ENCODE data around the gene ZNF14. TPM values are rescaled to one million over a fixed set of nuclear protein-coding genes. Genes with fewer than 3 reads are reported as not detected.
A peak's percentile ranks its signal among the peaks of the same experiment; 100 is the strongest.
"Not testable (repeated sequence)": the region's sequence is repeated elsewhere in the genome, so short reads cannot be mapped to it uniquely, and the experiment has no call there.

Gene ZNF14
- total RNA-seq, 2 donors from 2014 or later, result 2.6 to 4.8 TPM

DNA sequence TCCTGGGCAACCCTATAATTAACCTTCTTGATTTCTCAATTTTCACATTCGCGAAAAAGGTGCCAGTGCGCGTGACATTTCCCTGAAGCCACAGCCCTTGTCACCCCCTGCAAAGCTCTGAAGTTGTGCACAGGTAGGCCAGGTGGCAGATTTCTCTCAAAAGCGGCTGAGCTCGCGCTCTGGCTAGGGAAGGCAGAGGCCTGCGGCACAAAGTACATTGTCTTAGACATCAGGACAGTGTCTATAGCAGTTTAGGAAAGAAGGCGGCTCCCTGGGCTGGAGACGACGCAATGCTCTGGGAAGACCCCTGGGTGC is 42.9 kb upstream of the ZNF14 start:
- H3K9ac ChIP-seq (ENCODE audit: low read depth in 2 of 2, low read length in 2 of 2), result peak overlapping the region; percentile 74 to 91

DNA sequence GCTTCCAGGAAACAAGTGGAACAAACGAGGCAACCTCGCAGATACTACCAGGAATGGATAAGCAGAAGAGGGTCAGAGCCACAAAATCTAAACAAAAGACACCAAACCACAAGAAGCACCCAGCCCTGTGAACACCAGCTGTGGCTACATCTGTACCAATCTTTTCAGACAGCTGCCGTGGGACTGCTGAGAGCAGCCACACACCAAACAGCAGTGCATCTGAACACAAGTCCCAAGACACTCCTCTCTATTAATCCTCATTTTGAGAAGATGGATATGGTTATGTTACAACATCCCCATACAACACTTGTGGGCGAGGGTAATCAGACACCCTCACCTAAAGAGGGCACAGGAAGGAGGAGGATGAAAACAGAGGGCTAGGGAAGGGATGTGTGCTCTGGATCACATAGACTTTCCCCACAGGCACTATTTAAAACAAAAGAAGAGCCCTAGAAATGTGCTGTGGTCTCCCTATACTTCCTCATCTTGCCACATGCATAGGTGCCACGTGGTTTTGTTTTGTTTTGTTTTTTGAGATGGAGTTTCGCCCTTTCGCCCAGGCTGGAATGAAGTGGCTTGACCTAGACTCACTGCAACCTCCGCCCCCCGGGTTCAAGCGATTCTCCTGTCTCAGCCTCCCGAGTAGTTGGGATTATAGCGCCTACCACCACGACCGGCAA is 41.6 kb upstream of the ZNF14 start:
- no peak for DNase-seq
- no peak overlapping the region for H3K27ac ChIP-seq
- TF ChIP-seq, protein P1, sequence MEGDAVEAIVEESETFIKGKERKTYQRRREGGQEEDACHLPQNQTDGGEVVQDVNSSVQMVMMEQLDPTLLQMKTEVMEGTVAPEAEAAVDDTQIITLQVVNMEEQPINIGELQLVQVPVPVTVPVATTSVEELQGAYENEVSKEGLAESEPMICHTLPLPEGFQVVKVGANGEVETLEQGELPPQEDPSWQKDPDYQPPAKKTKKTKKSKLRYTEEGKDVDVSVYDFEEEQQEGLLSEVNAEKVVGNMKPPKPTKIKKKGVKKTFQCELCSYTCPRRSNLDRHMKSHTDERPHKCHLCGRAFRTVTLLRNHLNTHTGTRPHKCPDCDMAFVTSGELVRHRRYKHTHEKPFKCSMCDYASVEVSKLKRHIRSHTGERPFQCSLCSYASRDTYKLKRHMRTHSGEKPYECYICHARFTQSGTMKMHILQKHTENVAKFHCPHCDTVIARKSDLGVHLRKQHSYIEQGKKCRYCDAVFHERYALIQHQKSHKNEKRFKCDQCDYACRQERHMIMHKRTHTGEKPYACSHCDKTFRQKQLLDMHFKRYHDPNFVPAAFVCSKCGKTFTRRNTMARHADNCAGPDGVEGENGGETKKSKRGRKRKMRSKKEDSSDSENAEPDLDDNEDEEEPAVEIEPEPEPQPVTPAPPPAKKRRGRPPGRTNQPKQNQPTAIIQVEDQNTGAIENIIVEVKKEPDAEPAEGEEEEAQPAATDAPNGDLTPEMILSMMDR (IDR thresholded peaks at IDR 0.05), result no peak

More for the DNA sequence above, 42.9 kb upstream of the ZNF14 start:
- H3K9me3 ChIP-seq, result no peaks in the 10 kb centered on the region
- DNase-seq, result no peak
- intact Hi-C loops (cut with DNase I), result loop anchor here (5.0 kb wide), 1 partner anchor 44 kb away; the partner anchor contains the start of gene ZNF14
- H3K4me3 ChIP-seq, result peak overlapping the region; percentile 51
- TF ChIP-seq, protein P1 (IDR thresholded peaks at IDR 0.05), result no peak
- H3K36me3 ChIP-seq, result no peaks in the 10 kb centered on the region
- H3K27me3 ChIP-seq, result no peaks in the 10 kb centered on the region
- H3K27ac ChIP-seq, result peak overlapping the region; percentile 56
- peaks cover 9% of the 10 kb centered on the region for H3K4me1 ChIP-seq

DNA sequence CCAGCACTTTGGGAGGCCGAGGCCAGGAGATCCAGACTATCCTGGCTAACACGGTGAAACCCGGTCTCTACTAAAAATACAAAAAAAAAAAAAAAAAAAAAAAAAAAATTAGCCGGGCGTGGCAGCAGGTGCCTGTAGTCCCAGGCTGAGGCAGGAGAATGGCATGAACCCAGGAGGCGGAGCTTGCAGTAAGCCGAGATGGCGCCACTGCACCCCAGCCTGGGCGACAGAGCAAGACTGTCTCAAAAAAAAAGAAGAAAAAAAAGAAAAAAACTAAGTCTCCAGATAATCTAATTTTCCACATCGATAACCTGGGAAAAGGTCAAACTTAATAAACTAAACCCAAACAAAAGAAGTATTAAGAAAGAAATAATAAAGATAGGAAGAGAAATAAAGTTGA is 39.1 kb upstream of the ZNF14 start:
- H3K27me3 ChIP-seq; intact Hi-C loops (cut with DNase I); DNase-seq; H3K27ac ChIP-seq; H3K4me1 ChIP-seq; H3K9ac ChIP-seq (ENCODE audit: low read depth in 2 of 2, low read length in 2 of 2); H3K4me3 ChIP-seq; H3K9me3 ChIP-seq; H3K36me3 ChIP-seq: not testable (repeated sequence)

More for the DNA sequence above, 41.6 kb upstream of the ZNF14 start:
- Histone ChIP-seq H3K4me1 (peaks cover 9% of the 10 kb centered on the region), H3K4me3 (no peak overlapping the region), H3K36me3 (no peaks in the 10 kb centered on the region), H3K9me3 (no peaks in the 10 kb centered on the region), H3K27me3 (no peaks in the 10 kb centered on the region), H3K9ac (ENCODE audit: low read depth in 2 of 2, low read length in 2 of 2) (no peak overlapping the region)
- intact Hi-C loops (cut with DNase I), result loop anchor here (5.0 kb wide), 1 partner anchor 42 kb away; the partner anchor contains the start of gene ZNF14

DNA sequence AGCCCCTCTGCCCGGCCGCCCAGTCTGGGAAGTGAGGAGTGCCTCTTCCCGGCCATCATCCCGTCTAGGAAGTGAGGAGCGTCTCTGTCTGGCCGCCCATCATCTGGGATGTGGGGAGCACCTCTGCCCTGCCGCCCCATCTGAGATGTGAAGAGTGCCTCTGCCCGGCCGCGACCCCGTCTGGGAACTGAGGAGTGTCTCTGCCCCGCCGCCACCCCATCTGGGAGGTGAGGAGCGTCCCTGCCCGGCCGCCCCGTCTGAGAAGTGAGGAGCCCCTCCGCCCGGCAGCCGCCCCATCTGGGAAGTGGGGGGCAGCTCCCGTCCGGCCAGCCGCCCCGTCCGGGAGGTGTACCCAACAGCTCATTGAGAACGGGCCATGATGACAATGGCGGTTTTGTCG is 37.1 kb upstream of the ZNF14 start:
- intact Hi-C loops (cut with DNase I); H3K4me1 ChIP-seq; DNase-seq; H3K27ac ChIP-seq; H3K4me3 ChIP-seq; H3K9ac ChIP-seq (ENCODE audit: low read depth in 2 of 2, low read length in 2 of 2); H3K27me3 ChIP-seq; H3K9me3 ChIP-seq; H3K36me3 ChIP-seq: not testable (repeated sequence)

DNA sequence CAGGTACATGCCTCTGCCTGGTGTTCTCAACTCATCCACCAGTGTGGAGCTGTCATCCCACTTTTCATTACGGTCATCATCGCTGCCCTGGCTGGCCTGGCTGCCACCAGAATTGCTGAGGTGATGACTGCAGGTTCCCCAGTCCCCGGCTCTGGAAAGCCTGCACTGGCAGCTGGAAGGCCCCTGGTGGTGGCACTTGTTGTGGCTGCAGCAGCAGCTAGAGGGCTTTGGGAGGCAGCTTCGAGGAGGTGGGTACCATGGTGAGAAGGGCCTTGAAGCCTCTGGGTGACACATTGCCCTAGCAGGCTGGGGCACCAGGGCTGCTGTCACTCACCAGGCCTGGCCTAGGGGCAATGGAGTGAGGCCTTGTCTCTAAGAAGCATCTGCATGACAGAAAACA is 25.3 kb upstream of the ZNF14 start:
- Histone ChIP-seq H3K27ac (no peak overlapping the region), H3K4me1 (no peaks in the 10 kb centered on the region), H3K27me3 (no peaks in the 10 kb centered on the region), H3K36me3 (no peaks in the 10 kb centered on the region), H3K9ac (ENCODE audit: low read depth in 2 of 2, low read length in 2 of 2) (no peak overlapping the region), H3K9me3 (no peaks in the 10 kb centered on the region), H3K4me3 (no peak overlapping the region)
- intact Hi-C loops (cut with DNase I), result no loop called here
- DNase-seq, result no peak
- TF ChIP-seq, protein P1 (IDR thresholded peaks at IDR 0.05), result no peak

DNA sequence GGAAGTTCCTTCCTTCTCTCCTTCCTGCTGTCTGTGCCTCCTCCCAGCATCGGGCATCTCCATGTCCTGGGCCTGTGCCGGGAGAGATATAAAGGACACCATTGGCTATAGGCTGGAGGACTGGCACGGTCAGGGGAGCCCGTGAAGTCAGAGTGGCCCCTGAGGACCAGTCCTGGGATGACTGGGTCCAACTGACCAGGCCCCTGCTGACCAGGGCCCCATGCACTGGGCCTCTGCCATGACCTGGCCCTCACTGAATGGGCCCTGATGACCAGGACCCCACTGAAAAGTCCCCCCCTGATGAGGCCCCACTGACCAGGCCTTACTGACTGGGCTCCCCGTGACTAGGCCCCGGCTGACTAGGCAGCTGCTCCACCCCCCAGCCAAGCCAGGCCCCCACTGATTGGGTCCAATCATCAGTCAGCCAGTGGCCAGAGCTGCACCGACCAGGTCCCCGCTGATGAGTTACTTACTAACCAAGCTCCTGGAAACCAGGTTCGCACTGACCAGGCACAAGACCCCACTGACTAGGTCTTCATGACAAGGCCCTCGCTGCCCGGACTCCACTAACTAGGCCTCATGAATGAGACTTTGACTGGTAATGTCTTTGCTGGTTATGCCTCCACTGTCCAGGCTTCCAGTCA is 20.0 kb upstream of the ZNF14 start:
- no peak overlapping the region for H3K27ac ChIP-seq
- H3K36me3 ChIP-seq, result no peaks in the 10 kb centered on the region
- H3K4me1 ChIP-seq, result no peaks in the 10 kb centered on the region
- intact Hi-C loops (cut with DNase I), result no loop called here
- no peak for DNase-seq
- no peak overlapping the region for H3K4me3 ChIP-seq
- H3K27me3 ChIP-seq, result no peaks in the 10 kb centered on the region
- H3K9ac ChIP-seq (ENCODE audit: low read depth in 2 of 2, low read length in 2 of 2), result no peak overlapping the region
- TF ChIP-seq, protein P1 (IDR thresholded peaks at IDR 0.05), result no peak
- H3K9me3 ChIP-seq, result no peaks in the 10 kb centered on the region
